ENCODE results near the gene NAT14.

- TF ChIP-seq CTCF (IDR thresholded peaks at IDR 0.05 in 4 of 5, conservative IDR thresholded peaks at IDR 0.05 in 1 of 5) (no peak), POLR2A (IDR thresholded peaks at IDR 0.05) (no peak)
These were observed 6.6 kb upstream of the NAT14 start for GRCh38 chr19:55478364-55478763.
